22Rv1 (cell line): ENCODE results near the gene IQCE.

Source experiments
- CTCF ChIP-seq: fragments of 450-650 bp; IDR thresholded peaks from 2 replicates; pipeline ENCODE4 v1.5.1; 2017; ENCODE audit warnings: mild to moderate bottlenecking
- ZFX ChIP-seq: fragments of 450-650 bp; IDR thresholded peaks from 2 replicates; pipeline ENCODE4 v1.6.1; 2017; ENCODE audit warnings: antibody characterized with exemption, borderline replicate concordance

- no peak for TF ChIP-seq CTCF
- TF ChIP-seq ZFX: no peak
These were observed 85.9 kb downstream of the IQCE start for GRCh38 chr7:2644562-2645273.
